ENCODE data around the gene ALDH16A1. TPM values are rescaled to one million over a fixed set of nuclear protein-coding genes. Genes with fewer than 3 reads are reported as not detected.

Gene ALDH16A1
- total and polyA plus RNA-seq, 2 donors (not counting 3 experiments of a cell fraction or from before 2014, with no cell fraction given) = 27.6 to 33.2 TPM

DNA sequence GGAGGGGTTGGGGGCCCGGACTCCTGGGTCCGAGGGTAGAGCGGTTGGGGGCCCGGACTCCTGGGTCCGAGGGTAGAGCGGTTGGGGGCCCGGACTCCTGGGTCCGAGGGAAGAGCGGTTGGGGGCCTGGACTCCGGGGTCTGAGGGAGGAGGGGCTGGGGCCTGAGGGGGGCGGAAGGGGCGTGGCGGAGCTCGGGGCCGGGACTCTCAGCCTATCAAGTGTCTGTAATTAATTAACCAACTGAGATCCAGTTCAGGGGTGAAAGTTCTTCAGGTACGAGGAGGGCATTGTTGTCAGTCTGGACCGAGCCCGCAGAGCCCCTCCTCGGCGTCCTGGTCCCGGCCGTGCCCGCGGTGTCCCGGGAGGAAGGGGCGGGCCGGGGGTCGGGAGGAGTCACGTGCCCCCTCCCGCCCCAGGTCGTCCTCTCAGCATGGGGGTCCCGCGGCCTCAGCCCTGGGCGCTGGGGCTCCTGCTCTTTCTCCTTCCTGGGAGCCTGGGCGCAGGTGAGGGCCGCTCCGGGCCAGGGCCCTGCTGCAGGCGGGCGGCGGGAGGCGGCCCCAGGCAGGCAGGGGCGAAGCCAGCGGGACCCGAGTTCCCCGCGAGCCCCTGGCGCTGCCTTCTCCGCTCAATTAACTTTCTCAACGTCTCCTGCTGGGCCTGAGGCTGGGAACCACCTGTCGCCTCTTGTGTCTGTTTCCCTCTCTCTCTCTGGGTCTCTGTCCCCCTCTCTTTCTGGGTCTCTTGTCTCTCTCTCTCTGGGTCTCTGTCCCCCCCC lies 60.1 kb downstream of the ALDH16A1 start:
- no peaks in the 10 kb centered on the region for H3K9me1 ChIP-seq (replicated peaks; ENCODE audit: control insufficient read depth, extremely low read depth, insufficient read depth, low read length)
- no peaks in the 10 kb centered on the region for H3K79me2 ChIP-seq (ENCODE audit: control insufficient read depth, insufficient read depth, low read length)
- ChIA-PET POLR2A (interaction anchor here (0.6 to 0.8 kb wide), 3 partner anchors 14 to 127 kb away, joined by 3 to 8 read pairs (median 3); partner anchors contain the start of genes RCN3 and RRAS), CTCF (interaction anchor here (0.7 to 2.3 kb wide), 3 partner anchors 10 to 57 kb away, joined by 3 to 22 read pairs (median 10); no protein-coding TSS in a partner anchor)
- dilution Hi-C loops (cut with MboI; ENCODE audit: extremely low pct_ligation_motif_present, low sequenced_read_pairs) = no loop called here
- peak overlapping the region; percentile 47 for H3K9ac ChIP-seq (replicated peaks; ENCODE audit: extremely low read depth, insufficient read depth, low read length)
- DNase-seq (ENCODE audit: low read depth, low spot score) = peak; percentile 44
- H3K36me3 ChIP-seq (ENCODE audit: control insufficient read depth in 2 of 2, extremely low read depth in 1 of 2, insufficient read depth in 2 of 2, low read length in 2 of 2) = peaks cover 0 to 1% of the 10 kb centered on the region in 2 experiments
- FAIRE-seq = peak; percentile 24
- H3K4me2 ChIP-seq (ENCODE audit: insufficient read depth, low read length) = peak overlapping the region; percentile 89
- H3K27me3 ChIP-seq (ENCODE audit: control insufficient read depth in 2 of 2, insufficient read depth in 2 of 2, low read length in 2 of 2) = no peaks in the 10 kb centered on the region
- H4K20me1 ChIP-seq (replicated peaks; ENCODE audit: control insufficient read depth, extremely low read depth, insufficient read depth, low read length) = no peaks in the 10 kb centered on the region
- H3K4me1 ChIP-seq (ENCODE audit: control insufficient read depth, extremely low read depth, insufficient read depth, low read length) = peaks cover 15% of the 10 kb centered on the region
- TF ChIP-seq GATA2 (IDR thresholded peaks at IDR 0.05; ENCODE audit: insufficient read depth, insufficient read length, low read depth, low read length) (no peak), POLR2AphosphoS5 (IDR thresholded peaks at IDR 0.05; ENCODE audit: insufficient read depth, low read depth, low read length) (peak; percentile 5)
- H3K27ac ChIP-seq (ENCODE audit: insufficient read depth, low read depth, low read length) = peak overlapping the region; percentile 6
- intact Hi-C loops (cut with micrococcal nuclease) = loop anchor here (1.0 kb wide), 1 partner anchor 38 kb away; no protein-coding TSS in a partner anchor
- no TSS peak for BruUV-seq (replicated peaks)
- no peaks in the 10 kb centered on the region for H3K9me3 ChIP-seq (replicated peaks; ENCODE audit: control insufficient read depth, insufficient read depth, low read length)
- peak overlapping the region; percentile 60 to 81 (median 66) for H3K4me3 ChIP-seq (replicated peaks in 1 of 3; ENCODE audit: insufficient read depth in 1 of 3, low read depth in 1 of 3, low read length in 3 of 3)
- H2AFZ ChIP-seq (ENCODE audit: low read depth, low read length) = peak overlapping the region; percentile 85

GRCh38 chr19:49513746-49514118 lies 60.7 kb downstream of the ALDH16A1 start:
- Histone ChIP-seq H3K9ac (replicated peaks; ENCODE audit: extremely low read depth, insufficient read depth, low read length) (peak overlapping the region; percentile 47), H2AFZ (ENCODE audit: low read depth, low read length) (no peak overlapping the region), H3K4me2 (ENCODE audit: insufficient read depth, low read length) (no peak overlapping the region), H3K4me3 (replicated peaks in 1 of 3; ENCODE audit: insufficient read depth in 1 of 3, low read depth in 1 of 3, low read length in 3 of 3) (peak overlapping the region in 1 of 3 experiments; percentile 66), H3K27me3 (ENCODE audit: control insufficient read depth in 2 of 2, insufficient read depth in 2 of 2, low read length in 2 of 2) (no peaks in the 10 kb centered on the region), H3K79me2 (ENCODE audit: control insufficient read depth, insufficient read depth, low read length) (no peaks in the 10 kb centered on the region), H3K36me3 (ENCODE audit: control insufficient read depth in 2 of 2, extremely low read depth in 1 of 2, insufficient read depth in 2 of 2, low read length in 2 of 2) (peaks cover 0 to 1% of the 10 kb centered on the region in 2 experiments), H4K20me1 (replicated peaks; ENCODE audit: control insufficient read depth, extremely low read depth, insufficient read depth, low read length) (no peaks in the 10 kb centered on the region), H3K27ac (ENCODE audit: insufficient read depth, low read depth, low read length) (no peak overlapping the region), H3K9me1 (replicated peaks; ENCODE audit: control insufficient read depth, extremely low read depth, insufficient read depth, low read length) (no peaks in the 10 kb centered on the region), H3K4me1 (ENCODE audit: control insufficient read depth, extremely low read depth, insufficient read depth, low read length) (peaks cover 15% of the 10 kb centered on the region), H3K9me3 (replicated peaks; ENCODE audit: control insufficient read depth, insufficient read depth, low read length) (no peaks in the 10 kb centered on the region)
- dilution Hi-C loops (cut with MboI; ENCODE audit: extremely low pct_ligation_motif_present, low sequenced_read_pairs) = no loop called here
- CTCF ChIA-PET = interaction anchor here (1.2 to 2.3 kb wide), 3 partner anchors 14 to 56 kb away, joined by 4 to 22 read pairs (median 10); partner anchors contain the start of gene RCN3
- intact Hi-C loops (cut with micrococcal nuclease) = no loop called here
- POLR2A ChIA-PET = interaction anchor here (0.8 kb wide), 1 partner anchor 14 kb away, joined by 3 read pairs; the partner anchor contains the start of gene RCN3
- TSS peak; percentile 29 for BruUV-seq (replicated peaks)
- no peak for TF ChIP-seq POLR2A (IDR thresholded peaks at IDR 0.05; ENCODE audit: low read depth, low read length)
- TF ChIP-seq EZH2 (IDR thresholded peaks at IDR 0.05; ENCODE audit: borderline replicate concordance, low read depth, low read length, severe bottlenecking) = no peak
- no peak for TF ChIP-seq POLR2AphosphoS5 (IDR thresholded peaks at IDR 0.05; ENCODE audit: insufficient read depth, low read depth, low read length)
- TF ChIP-seq MYC (IDR thresholded peaks at IDR 0.05; ENCODE audit: low read depth, low read length) = no peak
- no peak for TF ChIP-seq JUN (IDR thresholded peaks at IDR 0.05; ENCODE audit: borderline replicate concordance, insufficient read depth, insufficient read length, low read depth)
- FAIRE-seq = no peak
- DNase-seq (ENCODE audit: low read depth, low spot score) = no peak
